ENCODE data around the gene RAB8B. TPM values are rescaled to one million over a fixed set of nuclear protein-coding genes. Genes with fewer than 3 reads are reported as not detected.

Gene RAB8B
- total RNA-seq = 10 to 100 TPM; 24.9 to 93.8 (median 56.0) TPM

GRCh38 chr15:63188926-63189871 is at the start of gene RAB8B:
RAB8B (plus strand) TSS chr15:63189606; CDS start chr15:63189625, 19 bp downstream.
- TF ChIP-seq CTCF (IDR thresholded peaks at IDR 0.05; ENCODE audit: low read depth) = no peak

DNA sequence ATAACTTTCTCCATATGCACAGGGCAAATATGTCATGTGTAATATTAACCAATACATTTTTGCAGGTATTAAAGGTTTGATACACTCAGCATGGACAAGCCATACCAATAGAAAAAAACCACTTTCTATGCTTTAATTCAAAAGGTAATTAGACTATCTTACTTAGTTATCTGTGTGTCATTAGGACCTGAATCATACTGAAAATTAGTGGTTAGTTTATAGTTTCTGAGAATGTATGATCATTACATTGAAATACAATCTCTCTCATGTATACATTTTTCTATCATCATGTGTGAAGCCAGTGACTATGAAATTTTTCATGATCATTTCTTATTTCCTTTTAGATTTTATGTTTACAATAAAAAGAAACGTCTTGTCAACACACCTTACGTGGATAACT is 48.5 kb upstream of the RAB8B start:
- TF ChIP-seq CTCF (IDR thresholded peaks at IDR 0.05; ENCODE audit: low read depth) = no peak

- no peak for TF ChIP-seq CTCF (IDR thresholded peaks at IDR 0.05; ENCODE audit: low read depth)
These were observed 44.0 kb upstream of the RAB8B start for GRCh38 chr15:63145426-63145825.

- TF ChIP-seq CTCF (IDR thresholded peaks at IDR 0.05; ENCODE audit: low read depth) = no peak
These were observed 42.7 kb upstream of the RAB8B start for GRCh38 chr15:63146684-63147083.

- no peak for TF ChIP-seq CTCF (IDR thresholded peaks at IDR 0.05; ENCODE audit: low read depth)
These were observed 37.7 kb upstream of the RAB8B start for GRCh38 chr15:63151665-63152064.

DNA sequence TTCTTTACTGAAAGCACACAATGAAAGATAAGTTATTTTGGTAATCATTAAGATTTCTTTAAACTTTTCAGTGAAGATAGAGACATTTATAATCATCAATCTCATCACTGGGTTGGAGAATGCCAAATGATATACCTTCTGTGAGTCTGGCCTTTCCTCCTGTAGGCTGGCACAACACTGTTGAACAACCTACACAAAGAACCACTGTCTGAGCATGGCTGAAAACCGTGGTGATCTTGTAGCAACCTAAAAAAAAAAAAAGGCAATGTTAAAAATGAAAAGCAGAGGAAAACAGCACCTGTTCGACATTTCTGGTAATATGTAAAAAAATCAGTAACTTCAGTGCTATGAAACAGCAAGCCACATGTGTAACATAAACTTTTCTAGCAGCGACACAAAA is 33.9 kb upstream of the RAB8B start:
- TF ChIP-seq CTCF (IDR thresholded peaks at IDR 0.05; ENCODE audit: low read depth) = no peak

DNA sequence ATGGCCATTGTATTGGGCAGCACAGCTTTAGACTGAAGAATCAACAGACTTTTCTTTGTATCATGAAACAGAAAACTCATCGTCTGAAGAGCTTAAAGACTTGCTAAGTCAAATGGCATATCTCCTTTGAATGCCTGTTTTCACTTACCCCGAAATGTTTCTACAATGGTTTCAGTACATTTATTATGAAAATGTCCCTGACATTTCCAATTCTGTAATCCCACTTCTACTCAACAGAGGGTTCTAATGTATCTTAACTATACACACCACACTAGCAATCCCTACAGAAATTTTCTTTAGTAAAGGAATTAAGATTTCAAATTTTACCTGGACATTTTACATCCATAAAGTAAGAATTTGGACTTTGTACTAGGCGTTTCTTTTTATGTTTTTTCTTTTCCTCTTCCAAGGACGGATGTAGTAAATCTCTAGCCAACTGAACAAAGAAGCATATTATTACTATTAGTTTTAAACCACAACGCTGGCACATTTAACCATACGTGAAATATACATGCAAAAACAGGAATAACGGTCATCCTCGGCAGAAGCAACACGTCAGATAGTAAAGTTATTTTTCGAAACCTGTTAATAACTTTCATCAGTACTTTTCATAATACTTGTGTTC is 33.2 kb upstream of the RAB8B start:
- no peak for TF ChIP-seq CTCF (IDR thresholded peaks at IDR 0.05; ENCODE audit: low read depth)

All from subcutaneous adipose tissue (tissue), 4 donors.